ENCODE data around the gene CFAP107.
"Not testable (repeated sequence)": the region's sequence is repeated elsewhere in the genome, so short reads cannot be mapped to it uniquely, and the experiment has no call there.

CFAP107 gene

DNA sequence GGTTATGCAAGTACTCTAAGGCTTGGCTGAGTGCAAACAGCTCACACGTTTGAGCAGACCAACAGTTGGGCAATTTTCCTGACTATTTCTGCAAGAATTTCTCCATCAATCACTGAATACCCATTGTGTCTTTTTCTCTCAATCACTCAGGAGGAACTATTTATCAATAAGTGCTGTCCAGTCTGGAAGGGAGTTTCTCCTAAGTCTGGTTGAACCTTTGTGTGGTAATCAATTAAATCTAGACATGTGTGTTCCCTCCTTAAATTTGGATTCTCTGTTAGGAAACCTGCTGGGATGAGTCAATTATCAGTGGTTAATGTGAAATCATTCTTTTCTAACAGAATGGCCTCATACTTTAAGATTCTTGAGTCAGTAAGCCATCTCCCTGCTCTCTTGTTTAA is 36.9 kb upstream of the CFAP107 start:
- DNase-seq (ENCODE audit: low read depth): no peak
- H3K4me3 ChIP-seq (ENCODE audit: low read depth, low read length): no peak overlapping the region
- TF ChIP-seq, protein P1, sequence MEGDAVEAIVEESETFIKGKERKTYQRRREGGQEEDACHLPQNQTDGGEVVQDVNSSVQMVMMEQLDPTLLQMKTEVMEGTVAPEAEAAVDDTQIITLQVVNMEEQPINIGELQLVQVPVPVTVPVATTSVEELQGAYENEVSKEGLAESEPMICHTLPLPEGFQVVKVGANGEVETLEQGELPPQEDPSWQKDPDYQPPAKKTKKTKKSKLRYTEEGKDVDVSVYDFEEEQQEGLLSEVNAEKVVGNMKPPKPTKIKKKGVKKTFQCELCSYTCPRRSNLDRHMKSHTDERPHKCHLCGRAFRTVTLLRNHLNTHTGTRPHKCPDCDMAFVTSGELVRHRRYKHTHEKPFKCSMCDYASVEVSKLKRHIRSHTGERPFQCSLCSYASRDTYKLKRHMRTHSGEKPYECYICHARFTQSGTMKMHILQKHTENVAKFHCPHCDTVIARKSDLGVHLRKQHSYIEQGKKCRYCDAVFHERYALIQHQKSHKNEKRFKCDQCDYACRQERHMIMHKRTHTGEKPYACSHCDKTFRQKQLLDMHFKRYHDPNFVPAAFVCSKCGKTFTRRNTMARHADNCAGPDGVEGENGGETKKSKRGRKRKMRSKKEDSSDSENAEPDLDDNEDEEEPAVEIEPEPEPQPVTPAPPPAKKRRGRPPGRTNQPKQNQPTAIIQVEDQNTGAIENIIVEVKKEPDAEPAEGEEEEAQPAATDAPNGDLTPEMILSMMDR (IDR thresholded peaks at IDR 0.05; ENCODE audit: low read depth, low read length, missing control alignments): no peak

DNA sequence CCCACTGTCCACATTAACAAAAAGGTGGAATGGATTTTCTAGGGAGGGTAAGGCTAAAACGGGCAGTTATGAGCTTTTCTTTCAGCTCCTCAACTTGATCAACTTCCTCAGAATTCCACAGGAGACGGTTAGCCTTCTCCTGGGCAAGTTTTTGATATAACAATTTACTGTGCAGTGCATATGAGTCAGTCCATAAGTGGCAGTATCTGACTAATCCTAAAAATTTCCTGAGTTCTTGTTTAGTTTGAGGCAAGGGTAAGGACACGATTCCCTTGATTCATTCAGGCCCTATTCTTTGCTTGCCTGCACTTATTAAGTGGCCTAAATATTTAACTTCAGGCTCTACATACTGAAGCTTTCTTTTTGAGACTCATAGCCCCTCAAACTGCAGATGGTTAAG is 36.3 kb upstream of the CFAP107 start:
- H3K4me3 ChIP-seq (ENCODE audit: low read depth, low read length): no peak overlapping the region
- TF ChIP-seq, protein P1 (IDR thresholded peaks at IDR 0.05; ENCODE audit: low read depth, low read length, missing control alignments): no peak
- no peak for DNase-seq (ENCODE audit: low read depth)

DNA sequence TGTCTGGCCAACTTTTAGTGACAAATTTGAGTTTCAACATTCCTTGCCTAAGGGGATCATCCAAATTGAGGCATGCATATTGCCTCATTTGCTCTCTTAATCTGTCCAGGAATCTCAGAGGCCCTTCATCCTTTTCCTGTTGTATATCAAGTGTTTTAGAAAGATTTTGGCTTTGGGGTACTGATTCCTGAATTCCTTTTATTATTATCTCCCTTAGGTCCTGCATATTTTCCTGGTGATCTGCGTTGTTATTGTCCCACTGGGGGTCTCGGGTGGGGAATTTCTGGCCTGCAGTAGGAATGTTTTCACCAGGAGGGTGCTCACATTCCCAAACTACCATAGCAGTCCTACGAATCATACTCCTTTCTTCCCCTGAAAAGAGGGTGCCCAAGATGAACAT is 34.5 kb upstream of the CFAP107 start:
- TF ChIP-seq, protein P1 (IDR thresholded peaks at IDR 0.05; ENCODE audit: low read depth, low read length, missing control alignments): no peak
- no peak for DNase-seq (ENCODE audit: low read depth)
- no peak overlapping the region for H3K4me3 ChIP-seq (ENCODE audit: low read depth, low read length)

DNA sequence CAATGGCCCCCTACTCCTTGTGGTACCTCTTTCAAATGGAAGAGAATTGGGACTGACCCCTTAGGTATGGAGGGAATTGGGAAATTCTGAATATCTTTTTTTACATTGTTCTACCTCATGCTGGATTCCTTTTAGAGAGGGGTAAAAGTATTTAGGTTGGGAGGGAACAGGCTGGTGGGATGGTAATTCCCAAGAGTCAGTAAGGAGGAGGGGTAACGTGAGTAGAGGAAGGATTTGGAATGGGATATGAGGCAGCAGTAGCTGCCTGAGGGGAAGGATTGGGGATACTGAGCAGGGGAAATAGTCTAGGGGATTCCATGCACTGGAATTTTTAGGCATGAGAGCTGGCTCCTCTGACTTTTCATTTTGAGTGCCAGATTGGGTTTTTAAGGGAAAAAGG is 33.9 kb upstream of the CFAP107 start:
- no peak overlapping the region for H3K4me3 ChIP-seq (ENCODE audit: low read depth, low read length)
- no peak for DNase-seq (ENCODE audit: low read depth)
- TF ChIP-seq, protein P1 (IDR thresholded peaks at IDR 0.05; ENCODE audit: low read depth, low read length, missing control alignments): no peak

DNA sequence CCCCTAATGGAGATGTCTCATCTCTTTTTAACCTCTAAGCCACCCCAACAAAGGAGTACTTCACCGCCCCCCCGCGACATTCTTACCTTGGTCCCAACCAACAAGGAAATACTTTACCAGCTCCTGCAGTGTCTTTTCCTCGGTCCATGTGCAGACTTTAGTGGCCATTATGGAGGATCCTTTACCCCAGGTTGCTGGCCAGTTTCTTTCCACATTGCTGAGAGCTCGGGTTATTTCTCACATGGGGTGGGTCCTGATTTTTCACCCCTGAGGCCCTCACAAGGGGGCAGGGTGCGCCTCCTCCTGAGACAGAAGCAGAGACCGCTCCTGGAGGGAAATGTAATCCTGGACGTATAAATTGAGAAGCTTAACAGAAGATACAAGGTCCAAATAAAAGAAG is 33.1 kb upstream of the CFAP107 start:
- H3K4me3 ChIP-seq (ENCODE audit: low read depth, low read length): no peak overlapping the region
- no peak for DNase-seq (ENCODE audit: low read depth)
- TF ChIP-seq, protein P1 (IDR thresholded peaks at IDR 0.05; ENCODE audit: low read depth, low read length, missing control alignments): no peak

DNA sequence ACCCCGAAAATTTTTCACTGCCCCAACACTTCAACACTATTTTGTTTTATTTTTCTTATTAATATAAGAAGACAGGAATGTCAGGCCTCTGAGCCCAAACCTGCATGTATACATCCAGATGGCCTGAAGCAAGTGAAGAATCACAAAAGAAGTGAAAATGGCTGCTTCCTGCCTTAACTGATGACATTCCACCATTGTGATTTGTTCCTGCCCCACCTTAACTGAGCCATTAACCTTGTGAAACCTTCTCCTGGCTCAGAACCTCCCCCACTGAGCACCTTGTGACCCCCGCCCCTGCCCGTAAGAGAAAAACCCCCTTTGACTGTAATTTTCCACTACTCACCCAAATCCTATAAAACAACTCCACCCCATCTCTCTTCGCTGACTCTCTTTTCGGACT is 32.3 kb upstream of the CFAP107 start:
- not testable (repeated sequence) for DNase-seq (ENCODE audit: low read depth); H3K4me3 ChIP-seq (ENCODE audit: low read depth, low read length)

DNA sequence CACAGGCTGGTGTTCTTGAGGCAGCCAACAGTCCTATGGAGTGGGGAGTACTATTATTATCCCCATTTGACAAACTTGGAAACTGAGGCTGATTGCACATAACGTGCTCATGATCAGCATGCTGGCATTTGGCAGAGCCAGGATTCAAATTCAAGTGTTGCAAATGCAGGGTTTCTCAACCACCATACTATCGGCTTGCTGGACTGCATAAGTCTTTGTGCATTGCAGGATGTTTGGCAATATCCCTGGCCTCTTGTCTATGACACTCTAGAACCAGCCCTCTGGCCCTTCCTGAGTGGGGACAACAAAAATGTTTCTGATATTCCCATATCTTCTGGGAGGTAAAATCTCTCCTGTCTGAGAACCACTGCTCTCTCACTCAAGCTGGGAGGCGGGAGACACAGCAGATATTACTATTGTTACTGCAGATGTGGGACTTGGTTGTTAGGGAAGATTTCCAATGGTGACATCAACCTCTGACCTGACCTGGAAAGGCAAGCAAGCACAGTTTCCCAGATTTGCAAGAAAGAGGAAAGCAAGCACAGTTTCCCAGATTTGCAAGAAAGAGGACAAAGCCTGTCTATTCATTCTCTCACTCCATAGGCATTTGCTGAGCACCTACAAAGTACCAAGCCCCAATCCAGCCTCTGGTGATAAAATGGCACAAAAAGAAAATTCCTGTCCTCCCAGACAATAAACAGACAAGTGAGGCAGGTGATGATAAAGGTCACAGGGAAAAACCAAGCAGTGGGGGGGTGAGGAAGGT is 31.1 kb upstream of the CFAP107 start:
- H3K4me3 ChIP-seq (ENCODE audit: low read depth, low read length): no peak overlapping the region
- DNase-seq (ENCODE audit: low read depth): no peak
- TF ChIP-seq, protein P1 (IDR thresholded peaks at IDR 0.05; ENCODE audit: low read depth, low read length, missing control alignments): no peak

Measured in GM12864 (cell line).